Spinal cord (tissue), 10 donors: Measurements from ENCODE around the gene FTHL17. TPM values are rescaled to one million over a fixed set of nuclear protein-coding genes. Genes with fewer than 3 reads are reported as not detected.

Experiments used
- DNase-seq, 6 donors: peaks; one replicate each; pipeline versions ENCODE4 v3.0.0 to v3.0.0-alpha.2; 2013 to 2015; ENCODE audit warnings: low spot score in 6 of 6, low read depth in 4 of 6
- H3K27ac ChIP-seq: one replicate; pipeline ENCODE4 v1.5.1; 2013; ENCODE audit warnings: low read depth, low read length, control low read depth
- H3K27me3 ChIP-seq: one replicate; pipeline ENCODE4 v1.6.1; 2013; ENCODE audit warnings: low read length; ENCODE audit not compliant: control insufficient read depth, insufficient read depth
- H3K36me3 ChIP-seq: one replicate; pipeline ENCODE4 v1.6.1; 2013; ENCODE audit warnings: low read length; ENCODE audit not compliant: control insufficient read depth, insufficient read depth
- H3K4me1 ChIP-seq: one replicate; pipeline ENCODE4 v1.6.1; 2013; ENCODE audit warnings: low read length; ENCODE audit not compliant: control insufficient read depth, insufficient read depth
- H3K4me3 ChIP-seq: one replicate; pipeline ENCODE4 v1.5.1; 2013; ENCODE audit warnings: low read depth, low read length, control low read depth
- H3K9me3 ChIP-seq: one replicate; pipeline ENCODE4 v1.6.1; 2013; ENCODE audit warnings: low read length; ENCODE audit not compliant: control insufficient read depth, insufficient read depth
- WGBS: methylation state at CpG from one replicate; pipeline ENCODE4 v1.1.5; 2013; ENCODE audit warnings: missing lambda C conversion rate; ENCODE audit not compliant: insufficient coverage; 5-methylcytosine and 5-hydroxymethylcytosine counted together
- long read RNA-seq, 4 donors: transcript quantifications; one replicate each; lab custom pipeline, GENCODE V29; 2026
- polyA plus RNA-seq, 2 donors: library from polyadenylated mRNA; unstranded; fragments of 120-200 nt; gene quantifications; one replicate each; pipeline ENCODE4 v1.2.1, GENCODE V29; 2013; ENCODE audit not compliant: insufficient read length in 2 of 2
- total RNA-seq, 2 donors: library from RNA; depleted of rRNA in 1 of 2; stranded (reverse); fragments of 120-200 nt in 1 of 2; fragments of >200 nt in 1 of 2; gene quantifications; one replicate each; pipeline versions ENCODE4 v1.2.3 to v1.2.4, GENCODE V29; 2013 to 2014
- donor health status: healthy.

The FTHL17 gene
- not detected for total RNA-seq
- polyA plus RNA-seq, result not detected
- long read RNA-seq, donor 1, result 0 reads
- long read RNA-seq, donor 2, result 0 reads
- long read RNA-seq, donor 3, result 0 reads
- long read RNA-seq, donor 4, result 0 reads

- DNase-seq, result no peak
- H3K4me1 ChIP-seq, result no peaks in the 10 kb centered on the region
- H3K9me3 ChIP-seq, result no peaks in the 10 kb centered on the region
- H3K4me3 ChIP-seq, result no peak within 1 kb of the TSS
- H3K36me3 ChIP-seq, result no peaks in the 10 kb centered on the region
- WGBS, result 88% methylated on average over 32 of the region's 33 CpGs
- no peak within 1 kb of the TSS for H3K27ac ChIP-seq
- no peaks in the 10 kb centered on the region for H3K27me3 ChIP-seq
Measured at GRCh38 chrX:31071725-31072124, at the start of gene FTHL17. FTHL17 (minus strand) TSS chrX:31072041; CDS start chrX:31071953, 88 bp downstream.

GRCh38 chrX:31117266-31117665 is 45.4 kb upstream of the FTHL17 start:
- 30% methylated on average over 2 of the region's 4 CpGs for WGBS
- Histone ChIP-seq H3K27ac (no peak overlapping the region), H3K27me3 (no peaks in the 10 kb centered on the region), H3K4me3 (no peak overlapping the region), H3K9me3 (no peaks in the 10 kb centered on the region), H3K4me1 (no peaks in the 10 kb centered on the region), H3K36me3 (no peaks in the 10 kb centered on the region)
- peak in 2 of 6 donors; percentile 13 to 32 for DNase-seq

GRCh38 chrX:31115398-31115797 is 43.6 kb upstream of the FTHL17 start:
- Histone ChIP-seq H3K9me3 (no peaks in the 10 kb centered on the region), H3K36me3 (no peaks in the 10 kb centered on the region), H3K27me3 (no peaks in the 10 kb centered on the region), H3K4me3 (no peak overlapping the region), H3K4me1 (no peaks in the 10 kb centered on the region), H3K27ac (no peak overlapping the region)
- WGBS, result 80% methylated on average over 2 of the region's 4 CpGs
- no peak for DNase-seq

GRCh38 chrX:31114858-31115257 is 43.0 kb upstream of the FTHL17 start:
- no peaks in the 10 kb centered on the region for H3K27me3 ChIP-seq
- no peaks in the 10 kb centered on the region for H3K36me3 ChIP-seq
- H3K27ac ChIP-seq, result no peak overlapping the region
- no peaks in the 10 kb centered on the region for H3K4me1 ChIP-seq
- DNase-seq, result no peak
- WGBS, result no CpG with 5 or more reads among the region's 2 CpGs
- no peak overlapping the region for H3K4me3 ChIP-seq
- H3K9me3 ChIP-seq, result no peaks in the 10 kb centered on the region

GRCh38 chrX:31112226-31112999 is 40.6 kb upstream of the FTHL17 start:
- H3K36me3 ChIP-seq, result no peaks in the 10 kb centered on the region
- H3K27ac ChIP-seq, result no peak overlapping the region
- no peak for DNase-seq
- no peak overlapping the region for H3K4me3 ChIP-seq
- H3K9me3 ChIP-seq, result no peaks in the 10 kb centered on the region
- H3K4me1 ChIP-seq, result no peaks in the 10 kb centered on the region
- H3K27me3 ChIP-seq, result no peaks in the 10 kb centered on the region
- 56% methylated on average over 3 of the region's 5 CpGs for WGBS

- Histone ChIP-seq H3K9me3 (no peaks in the 10 kb centered on the region), H3K36me3 (no peaks in the 10 kb centered on the region), H3K4me1 (no peaks in the 10 kb centered on the region), H3K27me3 (no peaks in the 10 kb centered on the region), H3K4me3 (no peak overlapping the region), H3K27ac (no peak overlapping the region)
- DNase-seq, result peak in 1 of 6 donors; percentile 47
- WGBS, result 82% methylated on average over 3 of the region's 6 CpGs
Measured at GRCh38 chrX:31110657-31111056, 38.8 kb upstream of the FTHL17 start.

GRCh38 chrX:31099536-31100090 is 27.8 kb upstream of the FTHL17 start:
- WGBS, result no CpG with 5 or more reads among the region's 2 CpGs
- H3K4me3 ChIP-seq, result no peak overlapping the region
- no peaks in the 10 kb centered on the region for H3K36me3 ChIP-seq
- no peak overlapping the region for H3K27ac ChIP-seq
- H3K9me3 ChIP-seq, result no peaks in the 10 kb centered on the region
- H3K4me1 ChIP-seq, result no peaks in the 10 kb centered on the region
- peaks cover 2% of the 10 kb centered on the region for H3K27me3 ChIP-seq
- no peak for DNase-seq

GRCh38 chrX:31098079-31098478 is 26.2 kb upstream of the FTHL17 start:
- WGBS, result no CpG with 5 or more reads among the region's 3 CpGs
- H3K27me3 ChIP-seq, result peaks cover 2% of the 10 kb centered on the region

GRCh38 chrX:31093639-31093975 is 21.8 kb upstream of the FTHL17 start:
- H3K9me3 ChIP-seq, result no peaks in the 10 kb centered on the region
- H3K27me3 ChIP-seq, result no peaks in the 10 kb centered on the region
- H3K4me1 ChIP-seq, result no peaks in the 10 kb centered on the region
- H3K4me3 ChIP-seq, result no peak overlapping the region
- H3K27ac ChIP-seq, result no peak overlapping the region
- no peak for DNase-seq
- WGBS, result 64% methylated on average over 4 of the region's 4 CpGs
- no peaks in the 10 kb centered on the region for H3K36me3 ChIP-seq

More at GRCh38 chrX:31098079-31098478, 26.2 kb upstream of the FTHL17 start:
- Histone ChIP-seq H3K4me1 (no peaks in the 10 kb centered on the region), H3K9me3 (no peaks in the 10 kb centered on the region), H3K27ac (no peak overlapping the region), H3K36me3 (no peaks in the 10 kb centered on the region), H3K4me3 (no peak overlapping the region)
- no peak for DNase-seq
